ENCODE data around the gene ACTR8. TPM values are rescaled to one million over a fixed set of nuclear protein-coding genes. Genes with fewer than 3 reads are reported as not detected.

The ACTR8 gene
- polyA plus RNA-seq, 3 donors = 8.3 to 12.2 (median 10.7) TPM

GRCh38 chr3:53821631-53822121, 60.3 kb downstream of the ACTR8 start:
- H3K4me2 ChIP-seq (replicated peaks; ENCODE audit: extremely low read depth, low read length, poor library complexity, severe bottlenecking) = no peak overlapping the region

GRCh38 chr3:53820756-53821580, 61.0 kb downstream of the ACTR8 start:
- Histone ChIP-seq H4K20me1 (ENCODE audit: insufficient read depth, low read length) (no peaks in the 10 kb centered on the region), H3K4me1 (ENCODE audit: control insufficient read depth in 1 of 2, insufficient read depth in 2 of 2, low read length in 2 of 2) (no peaks in the 10 kb centered on the region), H3K4me2 (replicated peaks; ENCODE audit: extremely low read depth, low read length, poor library complexity, severe bottlenecking) (no peak overlapping the region), H3K27me3 (ENCODE audit: control insufficient read depth in 2 of 2, insufficient read depth in 2 of 2, low read length in 2 of 2) (peaks cover 0 to 8% of the 10 kb centered on the region in 2 donors), H3K79me2 (ENCODE audit: insufficient read depth, low read length) (no peaks in the 10 kb centered on the region), H3K27ac (ENCODE audit: low read depth in 1 of 2, low read length in 2 of 2) (no peak overlapping the region), H3K36me3 (replicated peaks in 1 of 2; ENCODE audit: control insufficient read depth in 1 of 2, insufficient read depth in 2 of 2, low read length in 2 of 2) (no peaks in the 10 kb centered on the region), H3K9me3 (replicated peaks in 1 of 2; ENCODE audit: control insufficient read depth in 1 of 2, insufficient read depth in 1 of 2, low read length in 2 of 2) (no peaks in the 10 kb centered on the region), H3K4me3 (replicated peaks in 1 of 3; ENCODE audit: low read depth in 2 of 3, low read length in 3 of 3) (no peak overlapping the region), H3K9ac (ENCODE audit: insufficient read depth, low read length, poor library complexity, severe bottlenecking) (no peak overlapping the region), H2AFZ (ENCODE audit: insufficient read depth, low read depth, low read length, poor library complexity, severe bottlenecking) (no peak overlapping the region)
- peaks cover 9 to 30% (median 20%) of the 10 kb centered on the region in 3 donors for H3K27me3 Mint-ChIP-seq (ENCODE audit: low read depth in 3 of 3)
- intact Hi-C loops (cut with micrococcal nuclease) = no loop called here
- DNase-seq = no peak
- WGBS (ENCODE audit: insufficient coverage) = 88% methylated on average over 12 of the region's 21 CpGs
- no peak overlapping the region for H3K4me3 Mint-ChIP-seq
- no peaks in the 10 kb centered on the region for H3K4me1 Mint-ChIP-seq
- H3K9me3 Mint-ChIP-seq = peaks cover 0 to 2% (median 0%) of the 10 kb centered on the region in 7 donors
- H3K36me3 Mint-ChIP-seq = no peaks in the 10 kb centered on the region
- TF ChIP-seq CTCF (IDR thresholded peaks at IDR 0.05) = no peak
- no peak overlapping the region for H3K27ac Mint-ChIP-seq

More at GRCh38 chr3:53821631-53822121, 60.3 kb downstream of the ACTR8 start:
- Histone ChIP-seq H3K36me3 (replicated peaks in 1 of 2; ENCODE audit: control insufficient read depth in 1 of 2, insufficient read depth in 2 of 2, low read length in 2 of 2) (no peaks in the 10 kb centered on the region), H3K27me3 (ENCODE audit: control insufficient read depth in 2 of 2, insufficient read depth in 2 of 2, low read length in 2 of 2) (peaks cover 0 to 8% of the 10 kb centered on the region in 2 donors), H3K9me3 (replicated peaks in 1 of 2; ENCODE audit: control insufficient read depth in 1 of 2, insufficient read depth in 1 of 2, low read length in 2 of 2) (no peaks in the 10 kb centered on the region), H3K4me1 (ENCODE audit: control insufficient read depth in 1 of 2, insufficient read depth in 2 of 2, low read length in 2 of 2) (no peaks in the 10 kb centered on the region), H3K9ac (ENCODE audit: insufficient read depth, low read length, poor library complexity, severe bottlenecking) (no peak overlapping the region), H3K27ac (ENCODE audit: low read depth in 1 of 2, low read length in 2 of 2) (no peak overlapping the region), H2AFZ (ENCODE audit: insufficient read depth, low read depth, low read length, poor library complexity, severe bottlenecking) (no peak overlapping the region), H3K4me3 (replicated peaks in 1 of 3; ENCODE audit: low read depth in 2 of 3, low read length in 3 of 3) (no peak overlapping the region), H4K20me1 (ENCODE audit: insufficient read depth, low read length) (no peaks in the 10 kb centered on the region), H3K79me2 (ENCODE audit: insufficient read depth, low read length) (no peaks in the 10 kb centered on the region)
- no peak for DNase-seq
- Mint-ChIP-seq H3K9me3 (peaks cover 0 to 2% (median 0%) of the 10 kb centered on the region in 7 donors), H3K4me1 (no peaks in the 10 kb centered on the region), H3K4me3 (no peak overlapping the region), H3K36me3 (no peaks in the 10 kb centered on the region), H3K27me3 (ENCODE audit: low read depth in 3 of 3) (peaks cover 9 to 28% (median 21%) of the 10 kb centered on the region in 3 donors), H3K27ac (no peak overlapping the region)
- intact Hi-C loops (cut with micrococcal nuclease) = no loop called here
- no peak for TF ChIP-seq CTCF (IDR thresholded peaks at IDR 0.05)
- WGBS (ENCODE audit: insufficient coverage) = 82% methylated on average over 1 of the region's 5 CpGs

Measured in CD14-positive monocyte (primary cell).